GM23338 (cell line): ENCODE results near the gene WFDC12. TPM values are rescaled to one million over a fixed set of nuclear protein-coding genes. Genes with fewer than 3 reads are reported as not detected.

Experiments
- ATAC-seq: fragments of 200-7000 bp; cut with Tn5 transposase; 3 replicates; pipeline ENCODE4 v1.9.1; 2020
- DNase-seq: peaks from one replicate; pipeline ENCODE4 v3.0.0-alpha.2; 2015; ENCODE audit warnings: low spot score
- H2AFZ ChIP-seq: fragments of 200-600 bp; sonication (generic); 2 replicates; pipeline ENCODE4 v1.8.0; 2016; ENCODE audit warnings: antibody characterized with exemption, mild to moderate bottlenecking, moderate library complexity
- H3F3A ChIP-seq: fragments of 200-600 bp; sonication (generic); replicated peaks from 2 replicates; pipeline ENCODE4 v1.8.0; 2017; ENCODE audit warnings: antibody characterized with exemption, mixed run types, low read depth
- H3K27ac ChIP-seq: fragments of 200-600 bp; sonication (generic); 2 replicates; pipeline ENCODE4 v1.6.1; 2016; ENCODE audit warnings: low read depth
- H3K27me3 ChIP-seq: fragments of 200-600 bp; sonication (generic); 2 replicates; pipeline ENCODE4 v1.8.0; 2016; ENCODE audit warnings: mild to moderate bottlenecking, mixed run types, moderate library complexity; ENCODE audit not compliant: insufficient read depth
- H3K36me3 ChIP-seq: fragments of 200-600 bp; sonication (generic); 2 replicates; pipeline ENCODE4 v1.8.0; 2016; ENCODE audit warnings: mild to moderate bottlenecking; ENCODE audit not compliant: insufficient read depth
- H3K4me1 ChIP-seq: fragments of 200-600 bp; sonication (generic); 2 replicates; pipeline ENCODE4 v1.8.0; 2016; ENCODE audit warnings: mild to moderate bottlenecking, moderate library complexity; ENCODE audit not compliant: insufficient read depth
- H3K4me2 ChIP-seq: fragments of 200-600 bp; sonication (generic); 2 replicates; pipeline ENCODE4 v1.7.1; 2017; ENCODE audit warnings: mixed run types
- H3K4me3 ChIP-seq: fragments of 200-600 bp; sonication (generic); 2 replicates; pipeline ENCODE4 v1.6.1; 2016; ENCODE audit warnings: mixed run types
- H3K79me2 ChIP-seq: fragments of 200-600 bp; sonication (generic); replicated peaks from 2 replicates; pipeline ENCODE4 v1.8.0; 2017; ENCODE audit warnings: mild to moderate bottlenecking; ENCODE audit not compliant: insufficient read depth
- H3K9me2 ChIP-seq: fragments of 200-600 bp; sonication (generic); 2 replicates; pipeline ENCODE4 v1.8.0; 2017; ENCODE audit not compliant: insufficient read depth
- H4K20me1 ChIP-seq: fragments of 200-600 bp; sonication (generic); replicated peaks from 2 replicates; pipeline ENCODE4 v1.8.0; 2017; ENCODE audit warnings: mild to moderate bottlenecking; ENCODE audit not compliant: insufficient read depth
- H3K27ac Mint-ChIP-seq: 2 replicates; pipeline ENCODE4 v1.8.0; 2020; ENCODE audit warnings: inconsistent platforms, mild to moderate bottlenecking, moderate library complexity, mixed read lengths
- H3K27me3 Mint-ChIP-seq: 3 replicates; pipeline ENCODE4 v1.8.0; 2022; ENCODE audit warnings: low read depth, mild to moderate bottlenecking, moderate library complexity, mixed read lengths, inconsistent platforms; ENCODE audit not compliant: insufficient read depth, poor library complexity
- H3K36me3 Mint-ChIP-seq: 3 replicates; pipeline ENCODE4 v1.8.0; 2021; ENCODE audit warnings: low read depth, mild to moderate bottlenecking, inconsistent platforms, moderate library complexity, mixed read lengths
- H3K4me1 Mint-ChIP-seq: 3 replicates; pipeline ENCODE4 v1.8.0; 2020; ENCODE audit warnings: mild to moderate bottlenecking, inconsistent platforms, mixed read lengths
- H3K4me3 Mint-ChIP-seq: 3 replicates; pipeline ENCODE4 v1.8.0; 2021; ENCODE audit warnings: moderate library complexity, mild to moderate bottlenecking, inconsistent platforms, mixed read lengths
- H3K9me3 Mint-ChIP-seq: 3 replicates; pipeline ENCODE4 v1.8.0; 2020; ENCODE audit warnings: moderate library complexity, mild to moderate bottlenecking, inconsistent platforms, mixed read lengths
- EZH2phosphoT487 ChIP-seq: fragments of 200-600 bp; sonication (generic); IDR thresholded peaks from one replicate; pipeline ENCODE4 v1.8.1; 2018; ENCODE audit warnings: antibody characterized with exemption; ENCODE audit not compliant: unreplicated experiment
- JUNB ChIP-seq: IDR thresholded peaks from one replicate; pipeline ENCODE4 v1.6.1; 2016; ENCODE audit warnings: antibody characterized with exemption; ENCODE audit not compliant: unreplicated experiment
- NANOG ChIP-seq: IDR thresholded peaks from 2 replicates; pipeline ENCODE4 v1.6.1; 2016; ENCODE audit warnings: antibody characterized with exemption, borderline replicate concordance
- POLR2AphosphoS5 ChIP-seq: IDR thresholded peaks from 2 replicates; pipeline ENCODE4 v1.6.1; 2016; ENCODE audit warnings: antibody characterized with exemption, low read depth
- STAT1 ChIP-seq: IDR thresholded peaks from one replicate; pipeline ENCODE4 v1.6.1; 2016; ENCODE audit warnings: antibody characterized with exemption; ENCODE audit not compliant: unreplicated experiment
- ZNF114 ChIP-seq: fragments of 250-450 bp; sonication (Bioruptor Pico); IDR thresholded peaks from 2 replicates; pipeline ENCODE4 v1.5.0; 2020; ENCODE audit warnings: mild to moderate bottlenecking, moderate library complexity
- ZNF331 ChIP-seq: fragments of 250-450 bp; sonication (Bioruptor Pico); IDR thresholded peaks from 2 replicates; pipeline ENCODE4 v1.5.0; 2020; ENCODE audit warnings: low read depth, mild to moderate bottlenecking, moderate library complexity
- polyA plus RNA-seq: library from polyadenylated mRNA; unstranded; fragments of >200 nt; fragmentation: Nextera tagmentation; extraction: Ambion mirVana; gene quantifications from 2 replicates; pipeline ENCODE4 v1.2.1, GENCODE V29; 2016
- total RNA-seq: library from RNA; depleted of rRNA; stranded (reverse); fragments of >200 nt; shearing (Covaris generic); gene quantifications from 2 replicates; pipeline ENCODE4 v1.2.3, GENCODE V29; 2014
- TF ChIP-seq, protein P1 (sequence below): fragments of 250-450 bp; sonication (Bioruptor Pico); IDR thresholded peaks from 2 replicates; pipeline ENCODE4 v1.5.0; 2020; ENCODE audit warnings: mild to moderate bottlenecking, moderate library complexity
- TF ChIP-seq, protein P2 (sequence below): IDR thresholded peaks from one replicate; pipeline ENCODE4 v1.6.1; 2018; ENCODE audit warnings: antibody characterized with exemption; ENCODE audit not compliant: unreplicated experiment

The WFDC12 gene
- total and polyA plus RNA-seq, 2 experiments from 2014 or later: not detected

DNA sequence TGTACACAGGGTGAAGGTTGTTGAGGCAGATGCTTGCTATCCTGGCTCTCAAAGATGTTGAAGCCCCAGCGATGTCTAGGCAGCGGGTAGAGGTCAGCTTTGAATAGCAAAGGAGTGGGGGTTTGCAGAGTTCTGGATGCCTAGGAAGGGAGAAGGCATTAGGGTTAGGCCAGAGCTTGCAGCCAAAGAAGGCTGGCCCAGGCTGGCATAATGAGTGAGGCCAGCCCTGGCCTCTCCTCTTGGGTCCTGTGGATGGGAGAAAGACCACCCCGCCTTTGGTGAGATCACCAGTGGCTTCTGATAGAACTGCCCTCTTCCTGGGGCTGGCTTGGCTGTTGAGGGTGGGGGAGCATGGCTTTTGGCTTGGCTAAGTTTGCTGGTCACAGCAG, 8.9 kb downstream of the WFDC12 start (continued):
- TF ChIP-seq, protein P1, sequence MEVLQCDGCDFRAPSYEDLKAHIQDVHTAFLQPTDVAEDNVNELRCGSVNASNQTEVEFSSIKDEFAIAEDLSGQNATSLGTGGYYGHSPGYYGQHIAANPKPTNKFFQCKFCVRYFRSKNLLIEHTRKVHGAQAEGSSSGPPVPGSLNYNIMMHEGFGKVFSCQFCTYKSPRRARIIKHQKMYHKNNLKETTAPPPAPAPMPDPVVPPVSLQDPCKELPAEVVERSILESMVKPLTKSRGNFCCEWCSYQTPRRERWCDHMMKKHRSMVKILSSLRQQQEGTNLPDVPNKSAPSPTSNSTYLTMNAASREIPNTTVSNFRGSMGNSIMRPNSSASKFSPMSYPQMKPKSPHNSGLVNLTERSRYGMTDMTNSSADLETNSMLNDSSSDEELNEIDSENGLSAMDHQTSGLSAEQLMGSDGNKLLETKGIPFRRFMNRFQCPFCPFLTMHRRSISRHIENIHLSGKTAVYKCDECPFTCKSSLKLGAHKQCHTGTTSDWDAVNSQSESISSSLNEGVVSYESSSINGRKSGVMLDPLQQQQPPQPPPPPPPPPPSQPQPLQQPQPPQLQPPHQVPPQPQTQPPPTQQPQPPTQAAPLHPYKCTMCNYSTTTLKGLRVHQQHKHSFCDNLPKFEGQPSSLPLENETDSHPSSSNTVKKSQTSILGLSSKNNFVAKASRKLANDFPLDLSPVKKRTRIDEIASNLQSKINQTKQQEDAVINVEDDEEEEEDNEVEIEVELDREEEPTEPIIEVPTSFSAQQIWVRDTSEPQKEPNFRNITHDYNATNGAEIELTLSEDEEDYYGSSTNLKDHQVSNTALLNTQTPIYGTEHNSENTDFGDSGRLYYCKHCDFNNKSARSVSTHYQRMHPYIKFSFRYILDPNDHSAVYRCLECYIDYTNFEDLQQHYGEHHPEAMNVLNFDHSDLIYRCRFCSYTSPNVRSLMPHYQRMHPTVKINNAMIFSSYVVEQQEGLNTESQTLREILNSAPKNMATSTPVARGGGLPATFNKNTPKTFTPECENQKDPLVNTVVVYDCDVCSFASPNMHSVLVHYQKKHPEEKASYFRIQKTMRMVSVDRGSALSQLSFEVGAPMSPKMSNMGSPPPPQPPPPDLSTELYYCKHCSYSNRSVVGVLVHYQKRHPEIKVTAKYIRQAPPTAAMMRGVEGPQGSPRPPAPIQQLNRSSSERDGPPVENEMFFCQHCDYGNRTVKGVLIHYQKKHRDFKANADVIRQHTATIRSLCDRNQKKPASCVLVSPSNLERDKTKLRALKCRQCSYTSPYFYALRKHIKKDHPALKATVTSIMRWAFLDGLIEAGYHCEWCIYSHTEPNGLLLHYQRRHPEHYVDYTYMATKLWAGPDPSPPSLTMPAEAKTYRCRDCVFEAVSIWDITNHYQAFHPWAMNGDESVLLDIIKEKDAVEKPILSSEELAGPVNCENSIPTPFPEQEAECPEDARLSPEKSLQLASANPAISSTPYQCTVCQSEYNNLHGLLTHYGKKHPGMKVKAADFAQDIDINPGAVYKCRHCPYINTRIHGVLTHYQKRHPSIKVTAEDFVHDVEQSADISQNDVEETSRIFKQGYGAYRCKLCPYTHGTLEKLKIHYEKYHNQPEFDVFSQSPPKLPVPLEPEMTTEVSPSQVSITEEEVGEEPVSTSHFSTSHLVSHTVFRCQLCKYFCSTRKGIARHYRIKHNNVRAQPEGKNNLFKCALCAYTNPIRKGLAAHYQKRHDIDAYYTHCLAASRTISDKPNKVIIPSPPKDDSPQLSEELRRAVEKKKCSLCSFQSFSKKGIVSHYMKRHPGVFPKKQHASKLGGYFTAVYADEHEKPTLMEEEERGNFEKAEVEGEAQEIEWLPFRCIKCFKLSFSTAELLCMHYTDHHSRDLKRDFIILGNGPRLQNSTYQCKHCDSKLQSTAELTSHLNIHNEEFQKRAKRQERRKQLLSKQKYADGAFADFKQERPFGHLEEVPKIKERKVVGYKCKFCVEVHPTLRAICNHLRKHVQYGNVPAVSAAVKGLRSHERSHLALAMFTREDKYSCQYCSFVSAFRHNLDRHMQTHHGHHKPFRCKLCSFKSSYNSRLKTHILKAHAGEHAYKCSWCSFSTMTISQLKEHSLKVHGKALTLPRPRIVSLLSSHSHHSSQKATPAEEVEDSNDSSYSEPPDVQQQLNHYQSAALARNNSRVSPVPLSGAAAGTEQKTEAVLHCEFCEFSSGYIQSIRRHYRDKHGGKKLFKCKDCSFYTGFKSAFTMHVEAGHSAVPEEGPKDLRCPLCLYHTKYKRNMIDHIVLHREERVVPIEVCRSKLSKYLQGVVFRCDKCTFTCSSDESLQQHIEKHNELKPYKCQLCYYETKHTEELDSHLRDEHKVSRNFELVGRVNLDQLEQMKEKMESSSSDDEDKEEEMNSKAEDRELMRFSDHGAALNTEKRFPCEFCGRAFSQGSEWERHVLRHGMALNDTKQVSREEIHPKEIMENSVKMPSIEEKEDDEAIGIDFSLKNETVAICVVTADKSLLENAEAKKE (CRISPR knock-in tag): no peak
- TF ChIP-seq NANOG (no peak), STAT1 (no peak), POLR2AphosphoS5 (no peak)

DNA sequence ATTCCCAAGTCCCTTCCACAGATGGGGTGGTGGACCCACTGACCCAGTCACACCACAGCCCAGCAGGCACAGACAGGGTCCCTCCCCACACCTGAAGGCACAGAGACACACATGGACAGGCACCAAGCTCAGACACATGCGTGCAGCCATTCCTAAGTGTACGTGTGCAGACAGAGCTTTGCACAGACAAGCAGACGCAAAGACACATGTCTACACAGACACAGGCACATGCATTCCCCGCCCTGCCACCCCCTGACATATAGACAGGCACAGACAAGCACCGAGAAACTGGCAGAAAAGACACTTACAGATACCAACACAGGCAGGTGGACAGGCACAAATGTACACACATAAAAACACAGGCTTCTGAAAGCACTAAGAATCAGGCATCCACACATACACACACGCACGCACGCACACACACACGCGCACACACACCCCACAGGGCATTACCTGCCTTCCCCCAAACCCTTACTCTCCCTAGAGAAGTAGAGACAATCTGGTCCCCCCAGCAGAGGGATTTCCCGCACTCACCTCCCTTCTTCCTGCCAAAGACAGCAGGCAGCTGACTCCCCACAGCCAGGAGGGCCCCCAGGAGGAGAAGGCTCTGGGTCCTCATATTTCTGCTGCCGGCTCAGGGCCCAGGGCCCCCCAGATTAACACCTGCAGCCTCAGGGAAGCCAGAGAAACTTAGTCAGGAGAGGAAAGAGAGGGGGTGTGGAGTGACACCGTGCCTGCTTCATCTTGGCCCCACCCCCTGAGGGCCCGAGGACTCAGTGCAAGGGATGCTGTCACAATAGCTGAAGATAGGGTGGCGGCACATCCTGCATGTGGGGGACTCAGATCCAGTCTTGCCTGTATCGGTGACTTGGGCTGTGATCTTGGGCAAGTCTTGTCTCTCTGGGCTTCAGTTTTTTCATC, 9.5 kb downstream of the WFDC12 start, which contains the start of gene WFDC5:
Gene WFDC5, minus strand, starts transcription at position 710 of the 921 bp plus-strand sequence. Its CDS starts 91 bp downstream, at position 619.
- Mint-ChIP-seq H3K36me3 (no peaks in the 10 kb centered on the region), H3K4me1 (peaks cover 10% of the 10 kb centered on the region; the same call in 2 of the 3 replicates), H3K9me3 (no peaks in the 10 kb centered on the region), H3K4me3 (no peak within 1 kb of the TSS), H3K27ac (no peak within 1 kb of the TSS), H3K27me3 (peaks cover 3% of the 10 kb centered on the region)
- Histone ChIP-seq H3K4me3 (peak within 1 kb of the TSS; percentile 36; the same call in 1 of the 2 replicates), H3K4me2 (peak within 1 kb of the TSS; percentile 69), H3F3A (no peaks in the 10 kb centered on the region), H3K27me3 (no peaks in the 10 kb centered on the region), H3K79me2 (no peaks in the 10 kb centered on the region), H2AFZ (peak within 1 kb of the TSS; percentile 91), H4K20me1 (no peaks in the 10 kb centered on the region), H3K27ac (no peak within 1 kb of the TSS), H3K36me3 (no peaks in the 10 kb centered on the region), H3K9me2 (no peaks in the 10 kb centered on the region), H3K4me1 (peaks cover 4% of the 10 kb centered on the region; the same call in 1 of the 2 replicates)
- peak; percentile 47 for DNase-seq
- ATAC-seq: peak; percentile 62
- no peak for TF ChIP-seq POLR2AphosphoS5
- TF ChIP-seq NANOG: no peak
- no peak for TF ChIP-seq EZH2phosphoT487
- TF ChIP-seq ZNF331: no peak
- no peak for TF ChIP-seq ZNF114
- TF ChIP-seq STAT1: no peak
- TF ChIP-seq, protein P2, sequence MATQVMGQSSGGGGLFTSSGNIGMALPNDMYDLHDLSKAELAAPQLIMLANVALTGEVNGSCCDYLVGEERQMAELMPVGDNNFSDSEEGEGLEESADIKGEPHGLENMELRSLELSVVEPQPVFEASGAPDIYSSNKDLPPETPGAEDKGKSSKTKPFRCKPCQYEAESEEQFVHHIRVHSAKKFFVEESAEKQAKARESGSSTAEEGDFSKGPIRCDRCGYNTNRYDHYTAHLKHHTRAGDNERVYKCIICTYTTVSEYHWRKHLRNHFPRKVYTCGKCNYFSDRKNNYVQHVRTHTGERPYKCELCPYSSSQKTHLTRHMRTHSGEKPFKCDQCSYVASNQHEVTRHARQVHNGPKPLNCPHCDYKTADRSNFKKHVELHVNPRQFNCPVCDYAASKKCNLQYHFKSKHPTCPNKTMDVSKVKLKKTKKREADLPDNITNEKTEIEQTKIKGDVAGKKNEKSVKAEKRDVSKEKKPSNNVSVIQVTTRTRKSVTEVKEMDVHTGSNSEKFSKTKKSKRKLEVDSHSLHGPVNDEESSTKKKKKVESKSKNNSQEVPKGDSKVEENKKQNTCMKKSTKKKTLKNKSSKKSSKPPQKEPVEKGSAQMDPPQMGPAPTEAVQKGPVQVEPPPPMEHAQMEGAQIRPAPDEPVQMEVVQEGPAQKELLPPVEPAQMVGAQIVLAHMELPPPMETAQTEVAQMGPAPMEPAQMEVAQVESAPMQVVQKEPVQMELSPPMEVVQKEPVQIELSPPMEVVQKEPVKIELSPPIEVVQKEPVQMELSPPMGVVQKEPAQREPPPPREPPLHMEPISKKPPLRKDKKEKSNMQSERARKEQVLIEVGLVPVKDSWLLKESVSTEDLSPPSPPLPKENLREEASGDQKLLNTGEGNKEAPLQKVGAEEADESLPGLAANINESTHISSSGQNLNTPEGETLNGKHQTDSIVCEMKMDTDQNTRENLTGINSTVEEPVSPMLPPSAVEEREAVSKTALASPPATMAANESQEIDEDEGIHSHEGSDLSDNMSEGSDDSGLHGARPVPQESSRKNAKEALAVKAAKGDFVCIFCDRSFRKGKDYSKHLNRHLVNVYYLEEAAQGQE: no peak
- no peak for TF ChIP-seq JUNB
